Measurements from ENCODE around the gene RTEL1. TPM values are rescaled to one million over a fixed set of nuclear protein-coding genes. Genes with fewer than 3 reads are reported as not detected.
A peak's percentile ranks its signal among the peaks of the same experiment; 100 is the strongest.

Gene RTEL1
- total and polyA plus RNA-seq, 9 of the 15 experiments (the other 6 are each of a cell fraction or from before 2014, with no cell fraction given): 0.36 to 61.0 (median 17.9) TPM

- TF ChIP-seq ESRRA (IDR thresholded peaks at IDR 0.05; ENCODE audit: borderline replicate concordance, low read depth) (peak; percentile 30; the same call in 1 of the 2 replicates), MCM3 (IDR thresholded peaks at IDR 0.05) (no peak), ZNF224 (CRISPR knock-in tag; IDR thresholded peaks at IDR 0.05) (0 out of 2 replicates have a peak, but pooled peaks have one; percentile 44), HNRNPL (IDR thresholded peaks at IDR 0.05; ENCODE audit: low read depth, low read length) (no peak; the same call in 1 of the 2 replicates), ETV1 (tag; conservative IDR thresholded peaks at IDR 0.05; ENCODE audit: low read depth) (peak; percentile 97), ZNF347 (CRISPR knock-in tag; IDR thresholded peaks at IDR 0.05; ENCODE audit: low read depth) (no peak), MNT (conservative IDR thresholded peaks at IDR 0.05) (peak; percentile 79 to 93), SETDB1 (IDR thresholded peaks at IDR 0.05; ENCODE audit: low read length) (no peak), PCBP1 (IDR thresholded peaks at IDR 0.05; ENCODE audit: low read depth, low read length, poor library complexity, severe bottlenecking) (peak; percentile 75), KAT8 (IDR thresholded peaks at IDR 0.05; ENCODE audit: low read depth) (no peak), ZNF507 (tag; conservative IDR thresholded peaks at IDR 0.05) (no peak), CBFB (CRISPR knock-in tag; IDR thresholded peaks at IDR 0.05) (no peak; the same call in 1 of the 2 replicates), TSC22D4 (tag; IDR thresholded peaks at IDR 0.05) (no peak), ZNF639 (CRISPR knock-in tag; conservative IDR thresholded peaks at IDR 0.05 in 1 of 2, IDR thresholded peaks at IDR 0.05 in 1 of 2) (peak; percentile 85 to 87; a peak in 2 of 4 replicates), IFI16 (CRISPR knock-in tag; IDR thresholded peaks at IDR 0.05) (no peak), KDM5B (IDR thresholded peaks at IDR 0.05; ENCODE audit: insufficient replicate concordance, low read depth, low read length) (peak; percentile 37), ZNF23 (CRISPR knock-in tag; IDR thresholded peaks at IDR 0.05) (no peak)
- TF ChIP-seq, protein P1, sequence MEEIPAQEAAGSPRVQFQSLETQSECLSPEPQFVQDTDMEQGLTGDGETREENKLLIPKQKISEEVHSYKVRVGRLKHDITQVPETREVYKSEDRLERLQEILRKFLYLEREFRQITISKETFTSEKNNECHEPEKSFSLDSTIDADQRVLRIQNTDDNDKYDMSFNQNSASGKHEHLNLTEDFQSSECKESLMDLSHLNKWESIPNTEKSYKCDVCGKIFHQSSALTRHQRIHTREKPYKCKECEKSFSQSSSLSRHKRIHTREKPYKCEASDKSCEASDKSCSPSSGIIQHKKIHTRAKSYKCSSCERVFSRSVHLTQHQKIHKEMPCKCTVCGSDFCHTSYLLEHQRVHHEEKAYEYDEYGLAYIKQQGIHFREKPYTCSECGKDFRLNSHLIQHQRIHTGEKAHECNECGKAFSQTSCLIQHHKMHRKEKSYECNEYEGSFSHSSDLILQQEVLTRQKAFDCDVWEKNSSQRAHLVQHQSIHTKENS (CRISPR knock-in tag; IDR thresholded peaks at IDR 0.05): no peak
- TF ChIP-seq, protein P2, sequence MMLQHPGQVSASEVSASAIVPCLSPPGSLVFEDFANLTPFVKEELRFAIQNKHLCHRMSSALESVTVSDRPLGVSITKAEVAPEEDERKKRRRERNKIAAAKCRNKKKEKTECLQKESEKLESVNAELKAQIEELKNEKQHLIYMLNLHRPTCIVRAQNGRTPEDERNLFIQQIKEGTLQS (IDR thresholded peaks at IDR 0.05): no peak
- TF ChIP-seq, protein P2 (CRISPR knock-in tag; conservative IDR thresholded peaks at IDR 0.05): no peak
These were observed 4.8 kb upstream of the RTEL1 start, which contains the start of gene STMN3 (continued) for GRCh38 chr20:63653041-63653973.
